OCI-LY3 (cell line): ENCODE data around the gene DBNDD2.

ENCODE experiments used
- H2AFZ ChIP-seq: fragments of 200-600, 300-600 bp; shearing (Covaris generic); 2 replicates; pipeline ENCODE4 v1.6.0; 2014; ENCODE audit warnings: antibody characterized with exemption, low read depth, low read length
- H3K27ac ChIP-seq: fragments of 200-600, 300-600 bp; sonication (generic); 2 replicates; pipeline ENCODE4 v1.5.1; 2014; ENCODE audit warnings: mild to moderate bottlenecking, low read length, moderate library complexity, mixed read lengths
- H3K27me3 ChIP-seq: fragments of 200-600, 300-600 bp; sonication (generic); 2 replicates; pipeline ENCODE4 v1.6.1; 2014; ENCODE audit warnings: low read depth, low read length, mixed read lengths
- H3K36me3 ChIP-seq: fragments of 200-600, 300-600 bp; sonication (generic); replicated peaks from 2 replicates; pipeline ENCODE3; 2014; ENCODE audit warnings: low read depth, low read length, mixed read lengths
- H3K4me1 ChIP-seq: fragments of 300-600, 200-600 bp; sonication (generic); 2 replicates; pipeline ENCODE4 v1.6.1; 2014; ENCODE audit warnings: low read length, mixed read lengths
- H3K4me2 ChIP-seq: fragments of 200-600, 300-600 bp; sonication (generic); 2 replicates; pipeline ENCODE4 v1.6.1; 2014; ENCODE audit warnings: low read length, mixed read lengths
- H3K4me3 ChIP-seq: fragments of 300-600, 200-600 bp; sonication (generic); 2 replicates; pipeline ENCODE4 v1.5.1; 2014; ENCODE audit warnings: antibody characterized with exemption, mild to moderate bottlenecking, low read length, moderate library complexity
- H3K79me2 ChIP-seq: fragments of 300-600, 200-600 bp; shearing (Covaris generic); 2 replicates; pipeline ENCODE4 v1.6.1; 2014; ENCODE audit warnings: mild to moderate bottlenecking, low read length, mixed read lengths
- H3K9ac ChIP-seq: fragments of 300-600, 200-600 bp; shearing (Covaris generic); 2 replicates; pipeline ENCODE4 v1.6.0; 2014; ENCODE audit warnings: mild to moderate bottlenecking, low read length, moderate library complexity
- H3K9me3 ChIP-seq: fragments of 200-600, 300-600 bp; shearing (Covaris generic); 2 replicates; pipeline ENCODE4 v1.6.1; 2014; ENCODE audit warnings: low read length, mixed read lengths; ENCODE audit not compliant: insufficient read depth
- H4K20me1 ChIP-seq: fragments of 200-600, 300-600 bp; sonication (generic); 2 replicates; pipeline ENCODE4 v1.6.1; 2016; ENCODE audit warnings: low read length, mixed read lengths; ENCODE audit not compliant: insufficient read depth
- EZH2phosphoT487 ChIP-seq: fragments of 200-600 bp; shearing (Covaris generic); IDR thresholded peaks from 2 replicates; pipeline ENCODE4 v1.6.1; 2018; ENCODE audit warnings: antibody characterized with exemption, mixed run types, low read depth
- TF ChIP-seq, protein P1 (sequence below): fragments of 200-600, 300-600 bp; sonication (generic); IDR thresholded peaks from 2 replicates; pipeline ENCODE4 v1.5.1; 2014; ENCODE audit warnings: antibody characterized with exemption, low read length, low read depth

Gene DBNDD2

DNA sequence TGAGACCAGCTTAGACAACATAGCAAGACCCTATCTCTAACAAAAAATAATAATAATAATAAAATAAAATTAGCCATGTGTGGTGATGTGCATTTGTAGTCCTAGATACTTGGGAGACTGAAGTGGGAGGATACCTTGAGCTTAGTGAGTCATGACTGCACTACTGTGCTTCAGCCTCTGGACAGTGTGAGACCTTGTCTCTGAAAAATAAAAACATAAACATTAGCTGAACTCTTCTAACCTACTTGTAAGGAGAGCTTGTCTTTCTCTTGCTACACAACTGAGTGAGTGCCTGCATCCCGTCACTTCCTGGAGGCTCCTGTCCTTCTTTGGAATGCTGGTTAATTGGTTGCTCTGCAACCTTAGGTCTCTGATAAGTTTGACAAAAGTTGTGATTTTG is 5.1 kb upstream of the DBNDD2 start:
- H3K9me3 ChIP-seq: peaks cover 23% of the 10 kb centered on the region
- no peaks in the 10 kb centered on the region for H4K20me1 ChIP-seq
- no peak overlapping the region for H3K9ac ChIP-seq
- no peak for TF ChIP-seq EZH2phosphoT487
- TF ChIP-seq, protein P1, sequence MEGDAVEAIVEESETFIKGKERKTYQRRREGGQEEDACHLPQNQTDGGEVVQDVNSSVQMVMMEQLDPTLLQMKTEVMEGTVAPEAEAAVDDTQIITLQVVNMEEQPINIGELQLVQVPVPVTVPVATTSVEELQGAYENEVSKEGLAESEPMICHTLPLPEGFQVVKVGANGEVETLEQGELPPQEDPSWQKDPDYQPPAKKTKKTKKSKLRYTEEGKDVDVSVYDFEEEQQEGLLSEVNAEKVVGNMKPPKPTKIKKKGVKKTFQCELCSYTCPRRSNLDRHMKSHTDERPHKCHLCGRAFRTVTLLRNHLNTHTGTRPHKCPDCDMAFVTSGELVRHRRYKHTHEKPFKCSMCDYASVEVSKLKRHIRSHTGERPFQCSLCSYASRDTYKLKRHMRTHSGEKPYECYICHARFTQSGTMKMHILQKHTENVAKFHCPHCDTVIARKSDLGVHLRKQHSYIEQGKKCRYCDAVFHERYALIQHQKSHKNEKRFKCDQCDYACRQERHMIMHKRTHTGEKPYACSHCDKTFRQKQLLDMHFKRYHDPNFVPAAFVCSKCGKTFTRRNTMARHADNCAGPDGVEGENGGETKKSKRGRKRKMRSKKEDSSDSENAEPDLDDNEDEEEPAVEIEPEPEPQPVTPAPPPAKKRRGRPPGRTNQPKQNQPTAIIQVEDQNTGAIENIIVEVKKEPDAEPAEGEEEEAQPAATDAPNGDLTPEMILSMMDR: no peak
- H3K4me2 ChIP-seq: no peak overlapping the region
- no peak overlapping the region for H3K27ac ChIP-seq
- H2AFZ ChIP-seq: no peak overlapping the region
- H3K27me3 ChIP-seq: peaks cover 27% of the 10 kb centered on the region; the same call in 1 of the 2 replicates
- H3K79me2 ChIP-seq: no peaks in the 10 kb centered on the region
- peaks cover 12% of the 10 kb centered on the region for H3K36me3 ChIP-seq
- no peak overlapping the region for H3K4me3 ChIP-seq
- H3K4me1 ChIP-seq: no peaks in the 10 kb centered on the region; the same call in 1 of the 2 replicates

DNA sequence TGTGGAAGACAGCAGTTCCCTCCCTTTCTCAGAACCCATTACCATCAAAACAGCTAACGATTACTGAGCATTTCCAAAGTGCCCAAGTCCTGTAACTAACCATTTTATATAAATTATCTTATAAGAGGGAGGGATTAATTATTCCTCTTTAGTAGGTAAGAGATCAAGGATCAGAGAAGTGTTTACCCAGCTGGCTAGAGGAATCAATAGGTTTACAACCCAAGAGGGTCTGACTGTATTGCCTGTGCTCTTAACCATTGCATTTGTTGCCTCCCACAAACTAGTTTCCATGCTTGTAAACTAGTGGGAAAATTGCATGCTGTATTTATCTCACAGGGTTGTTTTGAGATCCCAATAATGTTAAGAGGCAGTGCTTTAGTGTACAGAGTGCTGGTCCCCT is 3.7 kb upstream of the DBNDD2 start:
- Histone ChIP-seq H4K20me1 (no peaks in the 10 kb centered on the region), H3K36me3 (peaks cover 12% of the 10 kb centered on the region), H3K79me2 (no peaks in the 10 kb centered on the region), H3K4me1 (peaks cover 5% of the 10 kb centered on the region; the same call in 1 of the 2 replicates), H3K4me2 (no peak overlapping the region), H3K27ac (no peak overlapping the region), H3K27me3 (peaks cover 27% of the 10 kb centered on the region; the same call in 1 of the 2 replicates), H2AFZ (no peak overlapping the region), H3K9me3 (peaks cover 23% of the 10 kb centered on the region), H3K9ac (no peak overlapping the region), H3K4me3 (no peak overlapping the region)
- no peak for TF ChIP-seq EZH2phosphoT487
- TF ChIP-seq, protein P1: no peak

DNA sequence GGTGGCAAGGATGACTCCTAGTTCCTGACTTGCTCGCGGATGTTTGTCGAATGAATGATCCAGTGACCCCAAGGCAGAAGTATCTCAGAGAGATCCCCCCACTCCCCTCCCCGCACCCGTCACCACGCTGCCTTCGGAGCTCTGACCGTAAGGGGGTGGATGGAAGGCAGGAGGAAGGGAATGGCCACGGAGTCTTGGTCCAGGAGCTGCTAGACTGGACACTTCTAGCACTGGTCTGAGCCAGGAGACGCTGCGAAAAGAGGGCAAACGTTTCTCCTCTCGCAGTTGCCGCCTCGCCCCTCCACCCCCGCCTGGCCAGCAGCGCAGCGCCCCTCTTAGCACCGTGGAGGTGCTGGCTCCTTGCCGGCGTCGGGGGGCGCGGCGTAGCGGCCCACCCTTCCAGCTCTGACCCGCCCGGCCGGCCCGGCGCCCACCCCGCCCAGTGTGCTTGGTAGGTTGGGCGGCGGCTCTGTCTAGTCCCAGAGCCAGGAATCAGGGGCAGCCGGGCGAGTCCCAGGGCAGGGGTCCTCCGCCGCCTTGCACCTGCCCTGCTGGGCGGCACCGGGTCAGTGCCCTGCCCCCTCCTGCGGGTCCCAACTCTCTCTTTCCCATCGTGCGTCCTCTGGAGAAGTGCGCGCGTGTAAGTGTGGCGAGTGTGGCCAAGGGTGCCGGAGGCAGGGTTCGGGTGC is 2.4 kb upstream of the DBNDD2 start:
- TF ChIP-seq EZH2phosphoT487: no peak
- TF ChIP-seq, protein P1: no peak
- Histone ChIP-seq H3K4me1 (peaks cover 5% of the 10 kb centered on the region; the same call in 1 of the 2 replicates), H3K79me2 (no peaks in the 10 kb centered on the region), H2AFZ (peak overlapping the region; percentile 95), H3K27ac (no peak overlapping the region), H3K4me3 (peak overlapping the region; percentile 86), H3K9ac (peak overlapping the region; percentile 67), H4K20me1 (no peaks in the 10 kb centered on the region), H3K27me3 (peaks cover 27% of the 10 kb centered on the region; the same call in 1 of the 2 replicates), H3K9me3 (peaks cover 12% of the 10 kb centered on the region), H3K36me3 (peaks cover 12% of the 10 kb centered on the region), H3K4me2 (peak overlapping the region; percentile 86)

DNA sequence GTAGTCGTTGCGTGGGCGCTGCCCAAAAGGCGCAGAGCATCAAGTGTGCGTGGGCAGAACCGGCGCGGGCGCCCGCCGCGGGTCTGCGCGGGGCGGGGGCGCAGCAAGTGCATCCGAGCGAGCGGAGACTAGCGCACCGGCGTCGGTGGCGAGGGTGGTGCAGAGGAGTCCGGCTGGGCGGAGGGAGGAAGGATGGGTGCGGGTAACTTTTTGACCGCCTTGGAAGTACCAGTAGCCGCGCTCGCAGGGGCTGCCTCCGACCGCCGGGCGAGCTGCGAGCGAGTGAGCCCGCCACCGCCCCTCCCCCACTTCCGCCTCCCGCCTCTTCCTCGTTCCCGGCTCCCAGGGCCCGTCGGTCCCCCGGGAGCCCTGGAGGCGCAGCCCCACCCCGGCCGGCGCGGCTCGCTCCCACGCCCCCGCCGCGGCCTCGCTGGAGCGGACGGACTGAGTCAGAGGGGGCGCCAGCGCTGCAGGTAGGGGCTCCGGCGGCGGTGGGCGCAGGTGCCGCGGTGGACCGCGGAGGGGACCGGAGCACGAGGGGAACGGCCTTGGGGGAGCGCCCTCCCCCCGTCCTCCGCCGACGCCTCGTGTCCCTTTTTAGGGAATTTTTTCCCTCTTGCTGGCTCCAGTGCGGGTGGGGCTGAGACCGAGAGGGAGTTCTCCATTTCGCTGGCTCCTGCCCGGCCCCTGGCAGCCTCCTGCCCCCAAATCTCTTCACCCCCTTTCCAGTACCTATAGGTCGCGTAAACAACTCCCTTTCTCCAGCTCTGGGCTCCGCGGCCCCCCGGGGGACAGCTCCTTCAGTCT is 1.6 kb upstream of the DBNDD2 start:
- peaks cover 5% of the 10 kb centered on the region; the same call in 1 of the 2 replicates for H3K4me1 ChIP-seq
- H3K27me3 ChIP-seq: peaks cover 27% of the 10 kb centered on the region; the same call in 1 of the 2 replicates
- H3K4me3 ChIP-seq: peak overlapping the region; percentile 86
- H3K4me2 ChIP-seq: peak overlapping the region; percentile 86
- H3K27ac ChIP-seq: no peak overlapping the region
- H4K20me1 ChIP-seq: no peaks in the 10 kb centered on the region
- H2AFZ ChIP-seq: peak overlapping the region; percentile 95
- peaks cover 8% of the 10 kb centered on the region for H3K36me3 ChIP-seq
- peak overlapping the region; percentile 67 for H3K9ac ChIP-seq
- H3K9me3 ChIP-seq: peaks cover 6% of the 10 kb centered on the region; the same call in 1 of the 2 replicates
- H3K79me2 ChIP-seq: no peaks in the 10 kb centered on the region
- TF ChIP-seq EZH2phosphoT487: no peak
- TF ChIP-seq, protein P1: peak; percentile 31
